OCI-LY3 (cell line): ENCODE data around the gene PEX3.

Experiments
- H2AFZ ChIP-seq: fragments of 200-600, 300-600 bp; shearing (Covaris generic); 2 replicates; pipeline ENCODE4 v1.6.0; 2014; ENCODE audit warnings: antibody characterized with exemption, low read depth, low read length
- H3K27ac ChIP-seq: fragments of 200-600, 300-600 bp; sonication (generic); 2 replicates; pipeline ENCODE4 v1.5.1; 2014; ENCODE audit warnings: mild to moderate bottlenecking, low read length, moderate library complexity, mixed read lengths
- H3K27me3 ChIP-seq: fragments of 200-600, 300-600 bp; sonication (generic); 2 replicates; pipeline ENCODE4 v1.6.1; 2014; ENCODE audit warnings: low read depth, low read length, mixed read lengths
- H3K36me3 ChIP-seq: fragments of 200-600, 300-600 bp; sonication (generic); replicated peaks from 2 replicates; pipeline ENCODE3; 2014; ENCODE audit warnings: low read depth, low read length, mixed read lengths
- H3K4me1 ChIP-seq: fragments of 300-600, 200-600 bp; sonication (generic); 2 replicates; pipeline ENCODE4 v1.6.1; 2014; ENCODE audit warnings: low read length, mixed read lengths
- H3K4me2 ChIP-seq: fragments of 200-600, 300-600 bp; sonication (generic); 2 replicates; pipeline ENCODE4 v1.6.1; 2014; ENCODE audit warnings: low read length, mixed read lengths
- H3K4me3 ChIP-seq: fragments of 300-600, 200-600 bp; sonication (generic); 2 replicates; pipeline ENCODE4 v1.5.1; 2014; ENCODE audit warnings: antibody characterized with exemption, mild to moderate bottlenecking, low read length, moderate library complexity
- H3K79me2 ChIP-seq: fragments of 300-600, 200-600 bp; shearing (Covaris generic); 2 replicates; pipeline ENCODE4 v1.6.1; 2014; ENCODE audit warnings: mild to moderate bottlenecking, low read length, mixed read lengths
- H3K9ac ChIP-seq: fragments of 300-600, 200-600 bp; shearing (Covaris generic); 2 replicates; pipeline ENCODE4 v1.6.0; 2014; ENCODE audit warnings: mild to moderate bottlenecking, low read length, moderate library complexity
- H3K9me3 ChIP-seq: fragments of 200-600, 300-600 bp; shearing (Covaris generic); 2 replicates; pipeline ENCODE4 v1.6.1; 2014; ENCODE audit warnings: low read length, mixed read lengths; ENCODE audit not compliant: insufficient read depth
- H4K20me1 ChIP-seq: fragments of 200-600, 300-600 bp; sonication (generic); 2 replicates; pipeline ENCODE4 v1.6.1; 2016; ENCODE audit warnings: low read length, mixed read lengths; ENCODE audit not compliant: insufficient read depth
- EZH2phosphoT487 ChIP-seq: fragments of 200-600 bp; shearing (Covaris generic); IDR thresholded peaks from 2 replicates; pipeline ENCODE4 v1.6.1; 2018; ENCODE audit warnings: antibody characterized with exemption, mixed run types, low read depth
- TF ChIP-seq, protein P1 (sequence below): fragments of 200-600, 300-600 bp; sonication (generic); IDR thresholded peaks from 2 replicates; pipeline ENCODE4 v1.5.1; 2014; ENCODE audit warnings: antibody characterized with exemption, low read length, low read depth

PEX3 gene

GRCh38 chr6:143536461-143536865, 85.9 kb downstream of the PEX3 start:
- Histone ChIP-seq H3K27ac (peak overlapping the region; percentile 54), H3K9ac (peak overlapping the region; percentile 89), H3K4me2 (peak overlapping the region; percentile 74), H3K79me2 (peaks cover 53% of the 10 kb centered on the region), H4K20me1 (no peaks in the 10 kb centered on the region), H2AFZ (peak overlapping the region; percentile 79; the same call in 1 of the 2 replicates), H3K9me3 (no peaks in the 10 kb centered on the region), H3K4me3 (peak overlapping the region; percentile 97), H3K27me3 (no peaks in the 10 kb centered on the region), H3K4me1 (peaks cover 55% of the 10 kb centered on the region), H3K36me3 (no peaks in the 10 kb centered on the region)
- no peak for TF ChIP-seq EZH2phosphoT487
- TF ChIP-seq, protein P1, sequence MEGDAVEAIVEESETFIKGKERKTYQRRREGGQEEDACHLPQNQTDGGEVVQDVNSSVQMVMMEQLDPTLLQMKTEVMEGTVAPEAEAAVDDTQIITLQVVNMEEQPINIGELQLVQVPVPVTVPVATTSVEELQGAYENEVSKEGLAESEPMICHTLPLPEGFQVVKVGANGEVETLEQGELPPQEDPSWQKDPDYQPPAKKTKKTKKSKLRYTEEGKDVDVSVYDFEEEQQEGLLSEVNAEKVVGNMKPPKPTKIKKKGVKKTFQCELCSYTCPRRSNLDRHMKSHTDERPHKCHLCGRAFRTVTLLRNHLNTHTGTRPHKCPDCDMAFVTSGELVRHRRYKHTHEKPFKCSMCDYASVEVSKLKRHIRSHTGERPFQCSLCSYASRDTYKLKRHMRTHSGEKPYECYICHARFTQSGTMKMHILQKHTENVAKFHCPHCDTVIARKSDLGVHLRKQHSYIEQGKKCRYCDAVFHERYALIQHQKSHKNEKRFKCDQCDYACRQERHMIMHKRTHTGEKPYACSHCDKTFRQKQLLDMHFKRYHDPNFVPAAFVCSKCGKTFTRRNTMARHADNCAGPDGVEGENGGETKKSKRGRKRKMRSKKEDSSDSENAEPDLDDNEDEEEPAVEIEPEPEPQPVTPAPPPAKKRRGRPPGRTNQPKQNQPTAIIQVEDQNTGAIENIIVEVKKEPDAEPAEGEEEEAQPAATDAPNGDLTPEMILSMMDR: no peak

DNA sequence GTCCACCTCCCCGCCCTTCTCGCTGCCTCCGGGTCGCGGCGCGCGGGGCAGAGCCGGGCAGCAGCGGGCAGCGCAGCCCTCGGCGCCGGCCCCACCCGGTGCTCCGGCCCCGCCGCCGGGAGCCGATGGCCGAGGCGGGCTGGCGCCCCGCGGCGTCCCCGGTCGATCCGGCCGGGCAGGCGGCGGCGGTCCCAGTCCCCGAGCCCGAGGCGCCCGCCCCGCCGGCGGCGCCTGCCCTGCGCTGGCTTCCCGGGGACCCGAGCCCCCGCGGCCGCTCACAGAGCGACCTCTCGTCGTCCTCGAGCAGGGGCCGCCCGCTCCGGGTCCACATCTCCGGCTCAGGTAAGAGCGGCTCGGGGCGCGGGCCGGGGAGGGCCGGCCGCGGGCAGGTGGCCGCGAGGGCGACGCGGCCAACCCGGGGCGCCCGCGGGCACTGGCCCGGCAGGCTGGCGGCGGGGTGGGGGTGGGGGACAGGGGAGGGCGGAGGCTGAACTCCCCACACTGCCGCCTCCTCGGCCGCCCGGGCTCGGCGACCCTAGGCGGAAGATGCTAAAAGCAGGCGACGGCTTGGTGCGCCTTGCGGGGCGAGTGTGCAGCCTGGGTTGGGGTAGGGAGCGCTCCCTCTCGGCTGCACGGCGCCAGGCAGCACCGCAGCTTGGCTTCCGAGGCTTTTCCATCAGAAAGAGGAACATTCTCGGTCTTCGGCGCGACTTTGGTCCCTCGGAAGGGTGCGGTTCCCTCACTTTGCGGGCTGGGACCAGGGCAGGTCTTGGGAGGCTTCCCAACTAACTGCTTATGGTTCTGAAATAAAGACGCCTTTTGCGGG, 86.5 kb downstream of the PEX3 start:
- no peak overlapping the region; the same call in 1 of the 2 replicates for H2AFZ ChIP-seq
- peak overlapping the region; percentile 86 for H3K27ac ChIP-seq
- H3K36me3 ChIP-seq: no peaks in the 10 kb centered on the region
- H3K9ac ChIP-seq: peak overlapping the region; percentile 97
- H3K4me1 ChIP-seq: peaks cover 61% of the 10 kb centered on the region
- H4K20me1 ChIP-seq: no peaks in the 10 kb centered on the region
- H3K4me2 ChIP-seq: peak overlapping the region; percentile 92
- H3K27me3 ChIP-seq: no peaks in the 10 kb centered on the region
- peak overlapping the region; percentile 97 for H3K4me3 ChIP-seq
- H3K79me2 ChIP-seq: peaks cover 59% of the 10 kb centered on the region
- TF ChIP-seq, protein P1: peak; percentile 21; the same call in 1 of the 2 replicates
- TF ChIP-seq EZH2phosphoT487: no peak
- no peaks in the 10 kb centered on the region for H3K9me3 ChIP-seq

DNA sequence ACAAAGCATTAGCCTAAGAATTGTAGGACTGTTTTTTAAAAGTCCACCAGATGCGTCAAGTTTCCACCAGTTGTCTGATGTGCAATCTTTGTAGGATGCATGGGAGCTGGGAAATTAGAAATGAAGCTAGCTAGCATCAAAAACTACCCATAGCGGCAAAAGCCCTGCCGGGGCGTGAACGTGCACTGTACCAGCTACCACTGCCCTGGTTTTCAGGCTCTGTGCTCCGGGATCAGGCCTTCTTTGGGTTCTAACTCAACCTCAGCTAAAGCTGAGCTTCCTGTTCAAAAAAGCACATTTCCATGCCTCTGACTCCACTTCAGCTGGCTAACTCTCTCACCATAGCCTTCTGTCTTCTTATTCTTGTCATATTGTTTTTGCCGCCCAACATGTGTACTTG, 87.8 kb downstream of the PEX3 start:
- H4K20me1 ChIP-seq: no peaks in the 10 kb centered on the region
- no peaks in the 10 kb centered on the region for H3K27me3 ChIP-seq
- H3K4me3 ChIP-seq: peak overlapping the region; percentile 95
- peak overlapping the region; percentile 97 for H3K9ac ChIP-seq
- peaks cover 72% of the 10 kb centered on the region for H3K79me2 ChIP-seq
- peak overlapping the region; percentile 86 for H3K27ac ChIP-seq
- no peak for TF ChIP-seq EZH2phosphoT487
- TF ChIP-seq, protein P1: no peak
- no peaks in the 10 kb centered on the region for H3K36me3 ChIP-seq
- H3K9me3 ChIP-seq: no peaks in the 10 kb centered on the region
- peaks cover 74% of the 10 kb centered on the region for H3K4me1 ChIP-seq
- H3K4me2 ChIP-seq: peak overlapping the region; percentile 92
- 0 out of 2 replicates have a peak overlapping the region, but pooled peaks have one; percentile 0 for H2AFZ ChIP-seq

GRCh38 chr6:143539106-143539505, 88.5 kb downstream of the PEX3 start:
- Histone ChIP-seq H3K27me3 (no peaks in the 10 kb centered on the region), H4K20me1 (no peaks in the 10 kb centered on the region), H2AFZ (no peak overlapping the region), H3K27ac (peak overlapping the region; percentile 86), H3K4me2 (peak overlapping the region; percentile 92), H3K9ac (peak overlapping the region; percentile 97), H3K4me3 (peak overlapping the region; percentile 95), H3K9me3 (no peaks in the 10 kb centered on the region), H3K79me2 (peaks cover 79% of the 10 kb centered on the region), H3K36me3 (no peaks in the 10 kb centered on the region), H3K4me1 (peaks cover 81% of the 10 kb centered on the region)
- TF ChIP-seq, protein P1: no peak
- no peak for TF ChIP-seq EZH2phosphoT487
